Measurements from ENCODE around the gene CSF2. TPM values are rescaled to one million over a fixed set of nuclear protein-coding genes. Genes with fewer than 3 reads are reported as not detected.

The CSF2 gene
- polyA plus RNA-seq, 1 donor: not detected

GRCh38 chr5:132067941-132068808 lies 5.4 kb upstream of the CSF2 start:
- no peak for DNase-seq

GRCh38 chr5:132069561-132069960 lies 4.0 kb upstream of the CSF2 start:
- DNase-seq: no peak

- DNase-seq: no peak
These were observed 3.6 kb upstream of the CSF2 start for GRCh38 chr5:132069994-132070393.

DNA sequence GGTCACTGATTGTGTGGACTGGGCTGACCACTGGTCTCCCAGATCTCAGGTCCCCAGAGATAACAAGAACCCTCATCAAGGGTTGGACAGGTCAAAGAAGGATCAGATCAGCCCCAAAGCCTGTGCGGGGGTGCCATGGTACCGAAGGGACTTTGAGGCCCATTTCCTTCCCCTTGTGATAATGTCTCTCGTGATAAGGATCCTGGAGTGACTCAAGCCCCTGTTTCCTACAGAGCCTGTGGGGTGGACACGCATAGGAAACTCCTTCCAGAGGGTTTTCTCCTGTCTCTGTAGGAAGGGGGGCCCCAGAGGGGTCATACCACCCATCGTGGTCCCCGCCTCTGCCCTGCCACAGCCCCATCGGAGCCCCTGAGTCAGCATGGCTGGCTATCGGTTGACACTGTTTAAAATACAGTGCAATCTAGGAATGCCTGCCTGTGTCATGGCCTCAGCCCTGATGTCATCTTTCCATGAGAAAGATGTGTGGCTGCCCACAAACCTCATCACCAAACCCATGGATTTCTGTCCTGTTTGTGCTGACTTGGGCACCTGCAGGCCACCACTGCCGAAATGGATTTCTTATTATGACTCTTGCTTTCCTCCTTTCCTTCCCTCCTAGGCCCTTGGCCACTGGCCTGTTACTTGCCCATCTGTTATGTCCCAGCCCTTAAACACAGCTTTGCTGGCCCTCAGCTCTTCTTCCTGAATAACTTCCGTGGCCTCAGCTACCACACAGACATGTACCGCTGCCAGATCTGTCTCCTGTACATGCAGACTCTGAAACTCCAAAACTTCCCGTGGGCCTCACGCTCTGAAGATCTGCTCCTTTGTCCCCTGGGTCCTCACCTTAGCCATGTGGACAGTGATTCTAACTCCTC lies 2.9 kb upstream of the CSF2 start:
- DNase-seq: no peak

GRCh38 chr5:132071338-132071707 lies 2.3 kb upstream of the CSF2 start:
- DNase-seq: no peak

GRCh38 chr5:132072070-132072469 lies 1.5 kb upstream of the CSF2 start:
- DNase-seq: no peak

DNA sequence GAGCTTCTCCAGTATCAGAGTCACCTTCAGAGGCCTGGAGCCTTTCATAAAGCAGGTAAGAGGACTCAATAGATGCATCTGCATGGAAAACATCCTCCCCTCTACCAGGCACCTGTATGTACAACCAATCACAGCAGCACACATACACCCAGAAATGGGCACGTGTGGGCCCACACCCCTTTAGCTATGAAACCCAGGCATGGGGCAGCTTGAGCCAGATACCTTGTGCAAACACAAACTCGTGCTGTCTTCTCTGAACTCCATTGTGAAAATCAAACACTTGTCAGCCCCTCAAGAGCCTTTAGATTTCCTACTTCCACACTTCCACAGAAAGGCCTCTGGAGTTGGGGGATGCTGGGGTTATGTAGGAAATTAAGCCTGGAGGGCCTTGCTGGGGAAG lies 1.1 kb upstream of the CSF2 start:
- DNase-seq: no peak

GRCh38 chr5:132074091-132074771 lies 642 bp downstream of the CSF2 start:
- DNase-seq: no peak

- DNase-seq: no peak
These were observed 1.5 kb downstream of the CSF2 start for GRCh38 chr5:132074772-132075718.

- no peak for DNase-seq
These were observed 2.1 kb downstream of the CSF2 start for GRCh38 chr5:132075719-132076077.

DNA sequence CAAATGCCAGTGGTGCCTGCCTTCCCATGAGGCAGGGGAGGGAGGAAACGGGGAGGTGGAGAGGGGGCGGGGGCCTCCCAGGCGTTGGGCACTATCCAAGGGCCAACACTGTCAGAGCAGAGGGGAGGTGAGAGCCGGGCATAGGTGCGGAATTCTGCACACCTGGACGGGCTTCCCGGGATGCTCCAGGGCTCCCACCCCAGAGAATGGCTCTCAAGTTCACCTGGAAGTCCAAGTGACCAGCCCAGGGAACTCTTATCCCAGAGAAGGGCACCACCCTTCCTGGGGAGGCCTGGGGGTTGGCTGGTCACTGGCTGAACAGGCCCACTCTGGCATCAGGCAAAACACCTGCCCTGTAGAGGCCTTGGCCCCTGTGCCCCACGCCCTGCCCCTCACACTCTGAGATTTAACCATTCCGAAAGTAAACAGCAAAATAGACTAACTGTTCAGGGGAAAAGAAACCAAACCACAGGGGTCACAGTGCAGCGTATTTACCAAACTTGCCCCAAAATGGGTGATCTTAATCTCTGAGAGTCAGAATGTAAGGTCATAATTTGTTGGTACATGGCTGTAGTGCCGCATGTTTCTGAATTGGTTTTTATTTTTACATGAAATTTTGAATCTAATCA lies 2.7 kb downstream of the CSF2 start:
- no peak for DNase-seq

DNA sequence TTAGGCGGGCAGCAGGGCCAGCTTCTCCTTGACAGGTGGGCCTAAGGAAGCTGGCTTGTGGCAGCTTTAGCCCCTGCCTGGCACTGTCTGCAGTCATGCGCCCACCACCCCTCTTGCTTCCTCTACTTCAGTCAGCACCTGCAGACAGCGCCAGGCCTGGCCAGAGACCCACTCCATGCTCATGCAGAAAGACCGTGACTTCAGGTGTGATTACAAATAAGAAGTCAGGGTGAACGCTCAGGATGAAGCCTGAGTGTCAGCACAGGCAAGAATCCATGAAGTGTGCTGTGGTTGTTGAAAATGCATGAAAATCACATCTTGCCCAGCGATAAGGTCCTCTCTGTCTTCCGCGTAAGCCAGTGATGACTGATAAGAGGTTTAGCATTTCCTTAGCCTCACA lies 3.4 kb downstream of the CSF2 start:
- no peak for DNase-seq

DNA sequence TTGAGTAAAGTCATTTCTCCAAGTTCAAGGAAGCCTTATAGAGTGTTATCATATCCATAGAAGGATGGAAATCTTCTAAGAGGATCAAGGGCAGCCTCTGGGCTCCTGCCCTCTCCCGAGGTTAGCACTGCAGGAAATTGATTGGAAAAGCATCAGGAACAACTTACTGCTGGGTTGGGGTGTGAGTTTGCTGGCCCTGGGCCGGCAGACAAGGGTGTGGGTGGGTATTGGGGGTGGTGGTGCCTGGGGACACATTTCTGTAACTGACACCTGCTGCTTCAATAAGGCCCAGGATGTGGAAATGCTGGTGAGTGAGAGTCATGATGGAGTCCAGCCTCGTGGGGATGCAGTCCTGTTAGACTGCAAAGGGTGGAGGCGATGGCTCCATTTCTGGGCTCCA lies 5.5 kb downstream of the CSF2 start:
- DNase-seq: no peak

DNA sequence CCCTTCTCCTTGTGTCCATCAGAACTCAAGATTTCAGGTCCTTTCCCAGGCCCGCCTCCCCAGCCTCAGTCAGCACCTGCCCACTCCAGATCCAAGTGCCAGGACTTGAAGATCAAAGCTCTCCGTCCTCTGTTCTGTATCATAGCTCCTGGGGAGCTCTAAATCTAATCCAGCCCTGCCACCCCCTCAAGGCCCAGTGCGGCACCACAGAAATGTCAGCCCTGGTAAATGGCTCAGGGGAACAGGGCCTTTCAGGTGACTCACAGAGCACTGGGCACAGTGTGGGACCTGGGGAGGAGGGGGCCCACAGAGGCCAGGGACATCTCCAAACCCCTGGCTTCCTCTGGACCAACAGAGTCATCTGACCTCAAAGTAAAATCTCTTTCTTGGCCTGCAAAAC lies 6.0 kb downstream of the CSF2 start:
- no peak for DNase-seq

DNA sequence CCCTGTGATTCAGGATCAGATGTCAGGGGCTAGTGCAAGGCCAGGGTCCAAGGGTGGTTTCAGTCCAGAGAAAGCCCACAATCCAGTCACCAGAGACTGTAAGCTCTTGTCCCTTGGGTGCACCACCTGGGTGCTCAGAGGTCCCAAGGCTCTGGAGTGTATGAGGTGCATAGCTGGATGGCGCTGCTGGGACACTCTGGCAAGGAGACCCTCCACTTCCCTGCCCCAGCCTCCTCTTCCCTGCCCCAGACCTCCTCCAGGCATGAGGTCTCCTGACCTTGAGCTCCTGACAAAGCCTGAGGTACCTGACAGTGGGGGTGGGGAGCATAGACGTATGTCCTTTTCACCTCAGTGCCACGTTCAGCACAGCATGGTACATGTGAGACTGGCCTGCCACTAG lies 7.0 kb downstream of the CSF2 start:
- DNase-seq: no peak

DNA sequence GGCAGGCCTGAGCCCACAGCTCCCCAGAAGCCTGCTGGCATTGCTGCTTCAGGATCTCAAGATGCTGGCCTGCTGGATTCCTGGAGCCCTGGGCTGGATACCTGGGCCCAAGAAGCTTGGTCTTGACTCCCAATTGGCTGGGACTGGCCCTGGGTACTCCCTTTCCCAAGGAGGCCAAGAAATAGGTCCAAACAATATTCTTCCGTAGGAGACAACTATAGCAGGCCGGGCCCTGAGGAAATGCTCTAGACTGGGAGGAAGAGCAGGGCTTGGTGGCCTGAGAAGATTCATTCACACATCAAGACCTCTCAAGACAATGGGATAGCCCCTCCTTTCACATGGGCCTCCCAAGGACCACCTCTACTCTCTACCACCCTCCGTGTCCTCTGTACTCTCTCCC lies 7.9 kb downstream of the CSF2 start:
- no peak for DNase-seq

DNA sequence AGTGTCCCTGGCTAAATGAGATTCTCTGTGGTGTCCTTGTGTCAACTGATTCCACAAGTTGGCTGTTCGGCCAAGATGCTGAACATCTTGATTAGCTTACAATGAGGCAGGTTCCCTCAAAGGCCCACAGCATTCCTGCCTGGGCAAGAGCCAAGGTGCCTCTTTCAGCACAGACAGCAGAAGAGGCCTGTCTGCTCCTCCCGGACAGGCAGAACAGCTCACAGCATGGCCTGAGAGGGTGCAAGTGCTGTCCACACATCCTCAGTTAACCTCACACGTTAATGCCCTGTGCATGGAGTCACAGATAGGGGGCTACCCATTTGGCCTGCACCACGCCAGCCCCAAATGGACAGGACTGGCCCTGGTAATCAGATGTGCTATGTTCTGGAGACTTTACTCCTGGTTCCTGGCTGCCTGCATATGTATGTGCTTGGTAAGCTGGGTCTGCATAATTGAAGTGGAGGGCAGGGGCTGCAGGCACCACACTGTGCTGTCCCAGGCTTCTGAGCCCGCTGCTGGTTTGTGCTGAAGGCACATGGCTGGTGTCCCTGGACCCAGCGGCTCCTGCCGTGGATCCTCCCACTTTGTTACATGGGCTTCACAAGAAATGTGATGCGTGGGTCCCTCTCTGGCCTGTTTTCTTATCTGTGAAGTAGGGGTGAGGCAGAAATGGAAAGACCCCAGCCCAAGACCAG lies 8.9 kb downstream of the CSF2 start:
- DNase-seq: no peak

DNA sequence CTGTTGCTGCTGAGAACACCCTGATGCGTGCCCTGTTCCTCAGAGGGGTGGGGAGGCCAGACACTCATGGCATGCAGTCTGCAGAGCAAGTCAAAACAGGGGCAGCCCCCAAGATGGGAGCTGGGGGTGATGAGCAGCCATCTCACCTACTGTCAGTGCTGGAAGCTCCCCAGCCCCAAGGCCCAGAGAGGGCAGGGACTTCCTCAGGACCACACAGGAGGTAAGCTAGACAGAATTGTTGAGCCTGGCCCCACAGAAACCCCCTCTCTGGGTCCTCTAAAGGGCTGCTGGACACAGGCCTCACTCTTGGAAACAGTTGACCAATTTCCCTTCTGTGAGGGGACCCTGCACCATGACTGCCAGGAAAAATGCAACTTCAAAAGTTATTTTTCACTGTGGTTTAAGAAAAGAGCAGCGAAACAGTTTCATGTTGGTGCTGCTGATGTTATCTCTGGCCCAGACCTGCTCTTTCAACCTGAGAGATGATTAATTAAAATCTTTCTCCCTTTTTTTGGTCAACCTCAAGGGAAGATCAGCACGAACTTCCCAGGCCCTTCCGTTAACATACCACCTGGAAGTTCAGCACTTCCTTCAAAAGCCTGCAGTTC lies 9.6 kb downstream of the CSF2 start:
- no peak for DNase-seq

- DNase-seq: no peak
These were observed 12.1 kb downstream of the CSF2 start for GRCh38 chr5:132085686-132086085.

GRCh38 chr5:132086277-132086794 lies 12.7 kb downstream of the CSF2 start:
- DNase-seq: peak; percentile 14

All from left kidney (tissue), 2 donors.